Fibroblast of the aortic adventitia (primary cell): ENCODE results near the gene GARNL3. TPM values are rescaled to one million over a fixed set of nuclear protein-coding genes. Genes with fewer than 3 reads are reported as not detected.

Source experiments
- DNase-seq: peaks from one replicate; pipeline ENCODE4 v3.0.0-alpha.2; 2010; ENCODE audit warnings: low read depth
- H3K4me3 ChIP-seq: 2 replicates; pipeline ENCODE4 v1.5.1; 2011; ENCODE audit warnings: low read depth, mild to moderate bottlenecking, control low read depth, low read length, moderate library complexity
- CTCF ChIP-seq: IDR thresholded peaks from 2 replicates; pipeline ENCODE4 v1.5.1; 2011; ENCODE audit warnings: mild to moderate bottlenecking, low read length, control low read depth, inconsistent platforms; ENCODE audit not compliant: insufficient read depth
- total RNA-seq: library from RNA; depleted of rRNA; stranded (reverse); fragments of >200 nt; gene quantifications from 2 replicates; pipeline ENCODE4 v1.2.3, GENCODE V29; 2012; ENCODE audit warnings: low replicate concordance

Gene GARNL3
- total RNA-seq, 1 donor, result 2.5 TPM

- H3K4me3 ChIP-seq, result no peak overlapping the region
- DNase-seq, result no peak
- TF ChIP-seq CTCF, result no peak
Measured at GRCh38 chr9:127370672-127371648, 106.4 kb downstream of the GARNL3 start.

GRCh38 chr9:127380479-127380878 is 115.9 kb downstream of the GARNL3 start:
- TF ChIP-seq CTCF, result no peak
- H3K4me3 ChIP-seq, result no peak overlapping the region
- DNase-seq, result peak; percentile 26

GRCh38 chr9:127382541-127382940 is 118.0 kb downstream of the GARNL3 start:
- no peak for TF ChIP-seq CTCF
- DNase-seq, result no peak
- no peak overlapping the region for H3K4me3 ChIP-seq

GRCh38 chr9:127384016-127384730 is 119.6 kb downstream of the GARNL3 start:
- H3K4me3 ChIP-seq, result no peak overlapping the region
- no peak for TF ChIP-seq CTCF
- no peak for DNase-seq

GRCh38 chr9:127384901-127385300 is 120.3 kb downstream of the GARNL3 start:
- no peak for DNase-seq
- H3K4me3 ChIP-seq, result no peak overlapping the region
- no peak for TF ChIP-seq CTCF

GRCh38 chr9:127386249-127386648 is 121.7 kb downstream of the GARNL3 start:
- no peak for TF ChIP-seq CTCF
- no peak for DNase-seq
- H3K4me3 ChIP-seq, result no peak overlapping the region
